GM10266 (cell line): ENCODE data around the gene ABRACL.

ENCODE experiments used
- DNase-seq: peaks from one replicate; pipeline ENCODE4 v3.0.0; 2012; ENCODE audit errors: extremely low spot score
- TF ChIP-seq, protein P1 (sequence below): IDR thresholded peaks from 2 replicates; pipeline ENCODE4 v1.5.1; 2012; ENCODE audit warnings: mild to moderate bottlenecking, low read depth; ENCODE audit not compliant: control insufficient read depth, insufficient read depth; ENCODE audit errors: missing control alignments

Gene ABRACL, protein sequence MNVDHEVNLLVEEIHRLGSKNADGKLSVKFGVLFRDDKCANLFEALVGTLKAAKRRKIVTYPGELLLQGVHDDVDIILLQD

DNA sequence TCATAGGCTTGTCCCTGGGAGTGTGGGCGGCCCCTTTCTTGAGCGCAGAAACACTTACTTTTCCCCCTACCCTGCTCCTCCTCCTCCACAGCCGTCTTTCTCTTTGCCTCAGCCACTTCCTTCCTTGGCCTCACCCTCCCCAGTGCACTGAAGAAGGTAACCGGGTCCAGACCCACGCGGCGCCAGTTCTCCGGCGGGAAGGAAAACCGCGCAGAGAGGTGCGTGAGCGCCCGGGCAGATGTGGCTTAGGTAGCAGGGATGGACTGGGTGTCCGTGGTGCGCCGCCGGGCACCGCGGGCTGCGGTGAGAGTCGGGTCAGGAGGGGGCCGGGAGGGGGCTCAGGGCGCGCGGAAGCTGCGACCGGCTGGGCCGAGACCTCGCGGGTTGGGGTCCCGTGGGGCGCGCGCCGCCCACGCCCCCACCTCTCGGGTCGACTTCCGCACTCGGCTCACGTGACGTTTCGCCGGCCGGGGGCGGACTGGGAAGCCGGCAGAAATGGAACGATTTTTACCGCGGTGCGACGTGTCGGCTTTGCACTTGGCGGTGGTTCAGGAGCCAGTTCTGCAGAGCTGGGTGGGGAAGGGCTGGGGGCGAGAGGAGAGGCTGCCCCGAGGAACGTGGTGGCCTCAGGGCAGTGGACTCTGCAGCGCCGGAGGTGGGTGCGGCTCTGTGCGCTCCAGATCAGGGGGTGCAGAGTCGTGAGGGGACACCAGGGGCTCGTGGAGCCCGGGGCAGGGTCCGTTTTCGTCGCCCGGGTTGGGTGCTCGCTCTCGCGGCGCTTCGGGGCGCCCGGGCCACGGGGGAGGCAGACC lies at the start of gene ABRACL:
ABRACL (plus strand) TSS at position 88 of the 812 bp plus-strand sequence. CDS start 5,416 bp downstream, outside the sequence.
- TF ChIP-seq, protein P1, sequence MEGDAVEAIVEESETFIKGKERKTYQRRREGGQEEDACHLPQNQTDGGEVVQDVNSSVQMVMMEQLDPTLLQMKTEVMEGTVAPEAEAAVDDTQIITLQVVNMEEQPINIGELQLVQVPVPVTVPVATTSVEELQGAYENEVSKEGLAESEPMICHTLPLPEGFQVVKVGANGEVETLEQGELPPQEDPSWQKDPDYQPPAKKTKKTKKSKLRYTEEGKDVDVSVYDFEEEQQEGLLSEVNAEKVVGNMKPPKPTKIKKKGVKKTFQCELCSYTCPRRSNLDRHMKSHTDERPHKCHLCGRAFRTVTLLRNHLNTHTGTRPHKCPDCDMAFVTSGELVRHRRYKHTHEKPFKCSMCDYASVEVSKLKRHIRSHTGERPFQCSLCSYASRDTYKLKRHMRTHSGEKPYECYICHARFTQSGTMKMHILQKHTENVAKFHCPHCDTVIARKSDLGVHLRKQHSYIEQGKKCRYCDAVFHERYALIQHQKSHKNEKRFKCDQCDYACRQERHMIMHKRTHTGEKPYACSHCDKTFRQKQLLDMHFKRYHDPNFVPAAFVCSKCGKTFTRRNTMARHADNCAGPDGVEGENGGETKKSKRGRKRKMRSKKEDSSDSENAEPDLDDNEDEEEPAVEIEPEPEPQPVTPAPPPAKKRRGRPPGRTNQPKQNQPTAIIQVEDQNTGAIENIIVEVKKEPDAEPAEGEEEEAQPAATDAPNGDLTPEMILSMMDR: no peak
- DNase-seq: peak; percentile 91

DNA sequence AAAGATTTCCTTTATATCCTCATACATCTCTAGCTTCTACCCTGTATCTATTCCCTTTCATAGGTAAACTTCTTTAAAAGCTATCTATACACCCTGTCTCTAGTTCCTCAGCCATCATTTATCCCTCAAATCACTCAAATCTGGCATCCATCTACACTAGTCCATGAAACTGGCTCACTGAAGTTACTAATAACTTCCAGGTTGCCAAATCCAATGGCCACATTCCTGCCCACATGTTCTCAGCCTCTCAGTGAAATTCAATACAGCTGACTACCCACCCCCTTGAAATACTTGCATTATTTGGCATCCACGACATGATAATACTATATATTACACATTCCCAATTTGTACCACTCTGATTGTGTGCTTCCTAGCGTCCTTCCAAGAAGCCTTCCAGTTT lies 49.2 kb upstream of the ABRACL start:
- TF ChIP-seq, protein P1: no peak
- no peak for DNase-seq

DNA sequence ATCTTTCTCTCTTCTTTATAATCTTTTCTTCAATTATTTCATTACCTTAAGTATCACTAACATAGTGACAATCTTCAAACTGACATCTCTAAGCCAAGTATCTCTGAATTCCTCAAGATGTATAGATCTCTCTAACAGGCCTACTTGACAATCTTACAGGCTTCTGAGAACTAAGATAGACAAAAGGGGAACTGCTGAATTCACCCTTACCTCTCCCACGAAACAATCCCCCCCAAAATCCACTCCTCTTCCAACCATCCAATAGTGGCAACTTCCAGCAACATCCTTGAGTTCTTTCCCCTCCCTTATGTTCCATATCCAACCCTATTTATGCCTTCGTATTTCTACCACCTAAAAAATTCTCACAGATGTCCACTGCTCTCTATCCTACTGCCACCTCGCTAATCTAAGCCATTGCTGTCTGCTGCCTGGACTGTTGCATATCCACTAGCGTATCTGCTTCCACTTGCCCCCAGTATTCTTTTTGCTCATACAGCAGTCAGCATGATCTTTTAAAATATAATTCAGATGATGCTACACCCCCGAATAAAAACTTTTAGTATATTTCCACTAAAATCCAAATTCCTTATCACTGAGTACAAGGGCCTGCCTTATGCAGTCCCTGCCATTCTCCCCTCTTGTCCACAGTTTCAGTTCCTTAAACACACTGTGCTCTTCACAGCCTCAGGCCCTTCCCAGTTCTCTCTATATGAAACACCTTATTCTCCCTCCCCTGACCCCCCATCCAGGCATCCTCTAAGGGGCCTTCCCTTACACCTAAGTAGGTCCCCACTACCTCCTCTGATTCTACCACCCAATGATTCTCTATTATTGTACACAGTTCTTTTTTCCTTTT lies 48.5 kb upstream of the ABRACL start:
- no peak for DNase-seq
- TF ChIP-seq, protein P1: no peak

DNA sequence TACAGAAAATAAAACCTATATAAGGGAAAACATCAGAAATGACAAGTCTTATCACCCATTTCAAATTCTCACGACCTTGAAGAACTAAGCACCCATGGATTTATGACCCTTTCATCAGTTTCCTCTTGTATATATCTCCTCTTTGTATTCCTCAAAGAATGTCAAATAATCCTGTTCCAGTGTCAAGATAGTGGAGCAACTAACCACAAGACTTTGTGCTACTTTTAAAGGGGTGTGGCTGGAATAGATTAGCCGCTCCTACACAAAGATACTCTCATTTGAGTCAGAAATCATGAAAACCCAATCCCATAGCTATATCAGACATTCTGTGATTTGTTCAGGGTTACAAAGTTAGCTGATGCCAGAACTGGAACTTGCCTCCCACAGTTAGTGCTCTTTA lies 47.1 kb upstream of the ABRACL start:
- no peak for DNase-seq
- TF ChIP-seq, protein P1: no peak

DNA sequence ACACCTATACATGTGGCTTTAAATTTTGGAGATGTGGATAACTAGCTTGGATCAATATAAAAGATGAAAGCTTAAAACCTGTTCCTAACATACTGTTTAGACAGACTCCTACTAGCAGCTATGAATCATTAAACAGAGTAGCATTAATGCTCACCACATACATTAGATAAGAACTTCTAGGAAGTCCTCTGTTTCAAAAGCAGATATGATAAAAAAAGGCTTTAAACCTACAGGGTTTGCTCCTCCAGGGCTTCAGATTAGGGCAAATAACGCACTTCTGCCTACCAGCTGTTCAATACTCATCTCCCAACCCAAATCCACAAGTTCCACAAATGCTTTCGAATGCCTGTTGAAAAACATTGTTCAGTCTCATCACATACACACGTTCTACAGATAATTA lies 42.0 kb upstream of the ABRACL start:
- DNase-seq: no peak
- TF ChIP-seq, protein P1: no peak

DNA sequence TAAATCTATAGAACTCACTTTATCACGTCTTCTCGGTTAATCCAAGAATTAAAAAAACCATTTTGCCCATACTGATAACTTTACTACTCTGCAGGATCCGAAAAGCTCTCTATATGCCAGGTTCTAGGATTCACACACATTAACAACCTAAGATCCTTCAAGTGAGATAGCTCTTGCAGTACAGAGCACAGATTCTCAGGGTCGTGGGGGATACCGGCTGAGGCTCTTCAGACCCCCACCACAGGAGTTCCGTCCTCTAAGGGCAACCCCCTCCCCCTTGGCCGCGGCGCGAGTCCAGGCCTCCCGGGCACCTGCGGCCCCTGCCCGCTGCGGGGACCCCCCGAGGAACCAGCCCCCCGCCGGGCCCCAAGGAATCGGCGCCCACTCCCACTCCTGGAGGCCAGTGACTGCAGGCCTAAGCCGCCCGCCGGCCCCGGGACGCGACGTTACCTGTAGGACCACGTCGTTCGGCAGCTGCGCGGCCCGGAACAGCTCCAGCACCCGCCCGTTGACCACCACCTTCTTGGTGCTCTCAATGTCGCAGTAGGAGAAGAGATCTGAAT lies 41.4 kb upstream of the ABRACL start:
- no peak for DNase-seq
- TF ChIP-seq, protein P1: no peak
